Stimulated activated CD8-positive, alpha-beta memory T cell treated with anti-CD3 and anti-CD28 coated beads, Interleukin-12 subunit alpha, Interleukin-12 subunit beta, amount 100 ng/mL, for 1 hour (primary cell): ENCODE measurements around the gene EGLN2.
"Not testable (repeated sequence)": the region's sequence is repeated elsewhere in the genome, so short reads cannot be mapped to it uniquely, and the experiment has no call there.

ENCODE experiments used
- DNase-seq: peaks from one replicate; pipeline ENCODE4 v3.0.0-alpha.2; 2020; ENCODE audit warnings: low read depth

EGLN2 gene

DNA sequence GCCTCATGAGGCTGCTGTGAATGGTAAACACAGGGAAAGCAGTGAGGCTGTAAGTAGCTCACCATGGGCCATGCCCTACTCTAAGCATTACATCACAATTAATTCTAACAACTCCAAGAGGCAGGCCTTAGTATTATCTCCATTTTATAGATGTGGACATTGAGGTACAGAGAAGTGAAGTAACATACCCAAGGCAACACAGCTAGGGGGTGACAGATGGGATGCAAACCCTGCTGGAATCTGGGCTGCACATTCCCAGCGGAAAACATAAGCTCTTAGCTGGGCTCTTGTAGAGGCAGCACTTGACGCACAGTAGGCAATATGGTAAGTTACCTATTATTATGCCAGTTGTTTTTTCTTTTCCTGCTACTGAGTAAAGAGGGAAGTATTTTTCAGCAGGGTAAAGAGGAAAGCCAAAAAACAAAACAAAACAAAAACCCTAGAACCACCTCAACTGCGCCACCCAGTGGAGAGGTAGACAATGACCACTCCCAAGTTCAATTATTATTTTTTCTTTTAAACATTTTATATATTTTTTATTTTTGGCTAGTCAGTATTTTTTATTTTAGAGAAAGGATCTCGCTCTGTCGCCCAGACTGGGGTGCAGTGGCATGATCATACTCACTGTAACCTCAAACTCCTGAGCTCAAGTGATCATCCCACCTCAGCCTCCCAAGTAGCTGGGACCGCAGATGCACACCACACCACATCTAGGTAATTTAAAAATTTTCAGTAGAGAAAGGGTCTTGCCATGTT, 20.7 kb downstream of the EGLN2 start:
- DNase-seq: peak; percentile 51

GRCh38 chr19:40822161-40822560, 23.2 kb downstream of the EGLN2 start:
- no peak for DNase-seq

- not testable (repeated sequence) for DNase-seq
Measured at GRCh38 chr19:40822704-40823553, 23.9 kb downstream of the EGLN2 start.

- DNase-seq: not testable (repeated sequence)
Measured at GRCh38 chr19:40824916-40825315, 25.9 kb downstream of the EGLN2 start.

- DNase-seq: not testable (repeated sequence)
Measured at GRCh38 chr19:40825460-40826095, 26.6 kb downstream of the EGLN2 start.

DNA sequence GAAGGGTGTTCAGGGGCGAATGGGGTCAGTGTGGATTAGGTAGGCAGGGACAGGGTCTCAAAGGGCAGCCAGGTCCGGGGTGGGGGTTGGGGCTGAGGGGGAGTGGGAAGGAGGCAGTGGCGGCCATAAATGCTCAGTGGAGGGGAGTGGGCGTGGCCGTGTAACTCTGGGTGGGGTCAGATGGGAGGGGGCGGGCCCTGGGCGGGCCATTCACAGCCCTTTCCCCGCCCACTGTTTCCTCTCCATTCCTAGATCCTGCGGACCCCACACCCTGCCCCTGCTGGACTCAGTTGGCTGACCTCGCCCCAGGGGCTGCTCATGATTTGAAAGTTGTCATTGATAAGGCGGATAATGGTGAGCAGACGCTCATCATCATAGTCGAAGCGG, 27.3 kb downstream of the EGLN2 start:
- not testable (repeated sequence) for DNase-seq

GRCh38 chr19:40826699-40827385, 27.9 kb downstream of the EGLN2 start:
- peak; percentile 44 for DNase-seq

- no peak for DNase-seq
Measured at GRCh38 chr19:40827386-40828247, 28.6 kb downstream of the EGLN2 start.

DNA sequence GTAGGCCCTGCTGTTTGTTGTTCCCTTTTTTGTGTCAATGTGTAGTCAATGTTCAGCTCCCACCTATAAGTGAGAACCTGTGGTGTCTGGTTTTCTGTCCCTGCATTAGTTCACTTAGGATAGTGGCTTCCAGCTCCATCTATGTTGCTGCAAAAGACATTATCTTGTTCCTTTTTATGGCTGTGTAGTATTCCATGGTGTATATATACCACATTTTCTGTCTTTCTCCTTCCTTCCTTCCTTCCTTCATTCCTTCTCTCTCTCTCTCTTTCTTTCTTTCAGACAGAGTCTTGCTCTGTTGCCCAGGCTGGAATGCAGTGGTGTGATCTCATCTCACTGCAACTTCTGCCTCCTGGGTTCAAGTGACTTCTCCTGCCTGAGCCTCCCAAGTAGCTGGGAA, 30.2 kb downstream of the EGLN2 start:
- DNase-seq: no peak

DNA sequence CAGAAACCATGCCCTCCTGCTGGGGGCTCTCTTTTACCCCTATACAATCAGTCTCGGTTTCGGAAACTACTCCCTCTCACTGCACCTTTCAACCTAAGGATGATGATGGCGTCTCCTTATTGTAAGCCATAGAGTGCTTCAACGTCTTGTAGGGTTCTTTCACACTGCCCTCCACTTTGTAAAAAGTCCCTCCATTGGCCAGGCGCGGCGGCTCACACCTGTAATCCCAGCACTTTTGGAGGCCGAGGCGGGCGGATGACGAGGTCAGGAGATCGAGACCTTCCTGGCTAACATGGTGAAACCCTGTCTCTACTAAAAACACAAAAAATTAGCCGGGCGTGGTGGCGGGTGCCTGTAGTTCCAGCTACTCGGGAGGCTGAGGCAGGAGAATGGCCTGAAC, 31.8 kb downstream of the EGLN2 start:
- not testable (repeated sequence) for DNase-seq

GRCh38 chr19:40831502-40832430, 32.8 kb downstream of the EGLN2 start:
- no peak for DNase-seq

- not testable (repeated sequence) for DNase-seq
Measured at GRCh38 chr19:40832431-40832790, 33.4 kb downstream of the EGLN2 start.

- not testable (repeated sequence) for DNase-seq
Measured at GRCh38 chr19:40833728-40834533, 34.9 kb downstream of the EGLN2 start.

GRCh38 chr19:40836754-40837429, 37.9 kb downstream of the EGLN2 start:
- no peak for DNase-seq

DNA sequence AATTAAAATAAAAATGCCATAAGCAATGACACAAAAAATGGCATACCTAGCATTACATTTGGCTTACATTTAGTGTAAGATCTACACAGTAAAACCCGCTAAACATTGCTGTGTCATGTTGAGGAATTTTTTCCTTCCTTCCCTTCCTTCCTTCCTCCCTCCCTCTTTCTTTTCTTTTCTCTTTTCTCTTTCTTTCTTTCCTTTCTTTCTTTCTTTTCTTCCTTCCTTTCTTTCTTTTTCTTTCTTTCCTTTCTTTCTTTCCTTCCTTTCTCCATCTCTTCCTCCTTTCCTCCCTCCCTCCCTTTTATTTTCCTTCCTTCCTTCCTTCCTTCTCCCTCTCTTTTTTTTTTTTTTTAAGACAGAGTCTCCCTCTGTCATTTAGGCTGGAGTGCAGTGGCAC, 39.5 kb downstream of the EGLN2 start:
- DNase-seq: not testable (repeated sequence)

GRCh38 chr19:40842012-40842411, 43.0 kb downstream of the EGLN2 start:
- not testable (repeated sequence) for DNase-seq

- DNase-seq: not testable (repeated sequence)
Measured at GRCh38 chr19:40842997-40843652, 44.1 kb downstream of the EGLN2 start.

DNA sequence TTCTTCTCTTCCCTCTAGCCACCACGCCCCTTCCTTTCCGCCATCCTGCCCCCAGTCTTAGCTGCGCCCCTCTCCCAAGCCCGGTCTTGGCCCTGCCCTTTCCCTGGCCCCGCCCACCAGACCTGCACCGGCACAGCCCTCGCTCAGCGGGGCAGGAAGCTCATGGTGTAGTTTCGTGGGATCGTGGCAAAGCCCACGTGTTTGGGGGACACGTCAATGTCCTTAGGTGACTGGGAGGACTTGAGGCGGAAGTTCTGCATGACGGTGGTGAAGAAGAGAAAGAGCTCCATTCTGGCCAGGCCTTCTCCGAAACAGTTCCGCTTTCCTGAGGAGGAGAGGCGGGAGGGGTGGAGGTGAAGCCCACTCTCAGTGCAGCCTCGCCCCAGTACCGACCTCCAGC, 44.7 kb downstream of the EGLN2 start:
- peak; percentile 63 for DNase-seq
